Measurements from ENCODE around the gene KDM4C.

Gene KDM4C

GRCh38 chr9:7129391-7129790 is 371.6 kb downstream of the KDM4C start:
- DNase-seq, result no peak
- H3K27me3 ChIP-seq, result no peaks in the 10 kb centered on the region
- intact Hi-C loops (cut with DNase I; ENCODE audit: low total_unique reads), result no loop called here
- no peak overlapping the region for H3K4me3 ChIP-seq
- H3K36me3 ChIP-seq, result peaks cover 19 to 42% (median 22%) of the 10 kb centered on the region in 3 donors
- no peak for TF ChIP-seq CTCF (IDR thresholded peaks at IDR 0.05)
- H3K4me1 ChIP-seq, result no peaks in the 10 kb centered on the region
- H3K9me3 ChIP-seq, result no peaks in the 10 kb centered on the region
- H3K27ac ChIP-seq, result no peak overlapping the region

GRCh38 chr9:7130266-7130820 is 372.6 kb downstream of the KDM4C start:
- DNase-seq, result no peak
- no peaks in the 10 kb centered on the region for H3K27me3 ChIP-seq
- no peaks in the 10 kb centered on the region for H3K4me1 ChIP-seq
- no peak for TF ChIP-seq CTCF (IDR thresholded peaks at IDR 0.05)
- intact Hi-C loops (cut with DNase I; ENCODE audit: low total_unique reads), result loop anchor here (10.0 kb wide), 1 partner anchor 756 kb away; no protein-coding TSS in a partner anchor
- no peaks in the 10 kb centered on the region for H3K9me3 ChIP-seq
- no peak overlapping the region for H3K4me3 ChIP-seq
- H3K36me3 ChIP-seq, result peaks cover 19 to 44% (median 27%) of the 10 kb centered on the region in 3 donors
- H3K27ac ChIP-seq, result no peak overlapping the region

GRCh38 chr9:7132605-7133004 is 374.8 kb downstream of the KDM4C start:
- intact Hi-C loops (cut with DNase I; ENCODE audit: low total_unique reads), result loop anchor here (10.0 kb wide), 1 partner anchor 758 kb away; no protein-coding TSS in a partner anchor
- no peaks in the 10 kb centered on the region for H3K9me3 ChIP-seq

GRCh38 chr9:7135735-7136134 is 378.0 kb downstream of the KDM4C start:
- no peak for TF ChIP-seq CTCF (IDR thresholded peaks at IDR 0.05)
- H3K27me3 ChIP-seq, result no peaks in the 10 kb centered on the region
- peaks cover 0 to 23% (median 17%) of the 10 kb centered on the region in 3 donors for H3K36me3 ChIP-seq
- no peaks in the 10 kb centered on the region for H3K4me1 ChIP-seq
- H3K9me3 ChIP-seq, result no peaks in the 10 kb centered on the region
- no peak for DNase-seq
- no peak overlapping the region for H3K27ac ChIP-seq
- no peak overlapping the region for H3K4me3 ChIP-seq
- intact Hi-C loops (cut with DNase I; ENCODE audit: low total_unique reads), result loop anchor here (10.0 kb wide), 1 partner anchor 761 kb away; no protein-coding TSS in a partner anchor

More at GRCh38 chr9:7132605-7133004, 374.8 kb downstream of the KDM4C start:
- H3K4me1 ChIP-seq, result no peaks in the 10 kb centered on the region
- TF ChIP-seq CTCF (IDR thresholded peaks at IDR 0.05), result no peak
- DNase-seq, result no peak
- no peak overlapping the region for H3K4me3 ChIP-seq
- H3K27ac ChIP-seq, result no peak overlapping the region
- peaks cover 19 to 48% (median 27%) of the 10 kb centered on the region in 3 donors for H3K36me3 ChIP-seq
- H3K27me3 ChIP-seq, result no peaks in the 10 kb centered on the region

GRCh38 chr9:7137040-7137439 is 379.3 kb downstream of the KDM4C start:
- Histone ChIP-seq H3K36me3 (peaks cover 0 to 17% (median 14%) of the 10 kb centered on the region in 3 donors), H3K9me3 (no peaks in the 10 kb centered on the region), H3K4me1 (no peaks in the 10 kb centered on the region), H3K27ac (no peak overlapping the region), H3K4me3 (no peak overlapping the region), H3K27me3 (no peaks in the 10 kb centered on the region)
- no peak for TF ChIP-seq CTCF (IDR thresholded peaks at IDR 0.05)
- intact Hi-C loops (cut with DNase I; ENCODE audit: low total_unique reads), result loop anchor here (10.0 kb wide), 1 partner anchor 762 kb away; no protein-coding TSS in a partner anchor
- peak in 1 of 2 donors; percentile 61 for DNase-seq
